ENCODE measurements around the gene ANKRD34C. TPM values are rescaled to one million over a fixed set of nuclear protein-coding genes. Genes with fewer than 3 reads are reported as not detected.
A peak's percentile ranks its signal among the peaks of the same experiment; 100 is the strongest.

Gene ANKRD34C
- total and polyA plus RNA-seq, 2 of the 8 experiments (the other 6 are each of a cell fraction or from before 2014, with no cell fraction given), result 0.02 TPM; not detected in 1

GRCh38 chr15:79290642-79291275 lies 8.2 kb downstream of the ANKRD34C start:
- H3K14ac ChIP-seq (ENCODE audit: insufficient read length), result no peak overlapping the region
- no peak overlapping the region for H3K23ac ChIP-seq (ENCODE audit: insufficient read length)
- no peak overlapping the region for H2BK20ac ChIP-seq (ENCODE audit: low read length)
- no peaks in the 10 kb centered on the region for H3K23me2 ChIP-seq (ENCODE audit: low read depth, low read length)
- no peak overlapping the region for H4K5ac ChIP-seq (ENCODE audit: insufficient read length, low read depth, low read length)
- DNase-seq (ENCODE audit: low read depth in 1 of 2, low spot score in 2 of 2) (no peak), FAIRE-seq (no peak)
- H2BK120ac ChIP-seq (replicated peaks; ENCODE audit: low read depth, low read length), result no peak overlapping the region
- no peaks in the 10 kb centered on the region for H3K4me1 ChIP-seq (replicated peaks in 1 of 4; ENCODE audit: control insufficient read depth in 3 of 4, insufficient read depth in 4 of 4, low read length in 3 of 4)
- no peak overlapping the region for H3K56ac ChIP-seq (replicated peaks; ENCODE audit: insufficient read length, low read depth, low read length)
- H3K9ac ChIP-seq (replicated peaks in 1 of 4; ENCODE audit: extremely low read depth in 1 of 4, low read depth in 3 of 4, low read length in 3 of 4), result no peak overlapping the region
- POLR2A ChIA-PET (ENCODE audit: partially characterized antibody), result no interaction called here
- no peaks in the 10 kb centered on the region for H3K79me1 ChIP-seq (ENCODE audit: low read depth, low read length)
- no peak overlapping the region for H2AFZ ChIP-seq (ENCODE audit: low read length)
- H4K8ac ChIP-seq (ENCODE audit: extremely low read depth, insufficient read depth, low read length), result no peak overlapping the region
- no peaks in the 10 kb centered on the region for H4K20me1 ChIP-seq (replicated peaks in 1 of 2; ENCODE audit: control insufficient read depth in 1 of 2, insufficient read depth in 2 of 2, low read length in 2 of 2)
- peaks cover 0 to 8% (median 3%) of the 10 kb centered on the region in 4 experiments; a peak in 4 of 7 replicates for H3K27me3 ChIP-seq (replicated peaks in 1 of 4; ENCODE audit: control insufficient read depth in 3 of 4, extremely low read depth in 1 of 4, insufficient read depth in 3 of 4, low read length in 3 of 4)
- CTCF ChIA-PET (ENCODE audit: partially characterized antibody), result interaction anchor here (0.6 to 0.7 kb wide), 2 partner anchors 106 to 284 kb away, joined by 3 read pairs; no protein-coding TSS in a partner anchor
- no peaks in the 10 kb centered on the region for H3K79me2 ChIP-seq (ENCODE audit: control insufficient read depth in 1 of 2, insufficient read depth in 2 of 2, low read length in 2 of 2)
- H3K36me3 ChIP-seq (ENCODE audit: control insufficient read depth in 2 of 4, insufficient read depth in 4 of 4, low read length in 3 of 4), result no peaks in the 10 kb centered on the region
- H2BK12ac ChIP-seq (ENCODE audit: low read depth, low read length), result no peak overlapping the region
- peak in 1 of 2 experiments; percentile 18; a peak in 1 of 4 replicates for TF ChIP-seq RAD21 (IDR thresholded peaks at IDR 0.05 in 1 of 2, conservative IDR thresholded peaks at IDR 0.05 in 1 of 2; ENCODE audit: low read depth in 2 of 2, low read length in 2 of 2)
- TF ChIP-seq EZH2 (IDR thresholded peaks at IDR 0.05; ENCODE audit: low read depth, low read length, severe bottlenecking), result no peak
- no peak overlapping the region for H3K27ac ChIP-seq (ENCODE audit: low read depth, low read length)
- no peaks in the 10 kb centered on the region for H3K9me3 ChIP-seq (ENCODE audit: insufficient read depth in 2 of 2, low read depth in 1 of 2, low read length in 1 of 2)
- 84% methylated on average over 6 of the region's 6 CpGs; no CpG with 5 or more reads in 1 of the 2 experiments for WGBS, 2 experiments (ENCODE audit: extremely low coverage in 1 of 2, insufficient coverage in 1 of 2, insufficient read length in 1 of 2, insufficient replicate concordance in 2 of 2, low coverage in 1 of 2, low lambda C conversion rate in 2 of 2, missing lambda C conversion rate in 1 of 2)
- no peak overlapping the region for H2BK5ac ChIP-seq (ENCODE audit: low read depth, low read length)
- no peak overlapping the region for H4K91ac ChIP-seq (replicated peaks; ENCODE audit: insufficient read length, low read length)
- H3K18ac ChIP-seq (ENCODE audit: extremely low read depth, low read length), result no peak overlapping the region
- H3K4me3 ChIP-seq (ENCODE audit: extremely low read depth in 1 of 4, insufficient read depth in 2 of 4, low read depth in 3 of 4, low read length in 4 of 4), result no peak overlapping the region
- no peak overlapping the region for H2BK15ac ChIP-seq (ENCODE audit: low read length)
- H2AK5ac ChIP-seq (ENCODE audit: low read depth, low read length), result no peak overlapping the region
- H3K4me2 ChIP-seq (ENCODE audit: insufficient read depth in 1 of 2, low read depth in 2 of 2, low read length in 2 of 2), result no peak overlapping the region
- no peak overlapping the region for H3K4ac ChIP-seq (replicated peaks; ENCODE audit: insufficient read length, low read depth, low read length)
